SK-N-SH (cell line): ENCODE results near the gene FHL2.

Experiments used
- FOXJ3 ChIP-seq: sonication (generic); formaldehyde crosslinking; IDR thresholded peaks from 2 replicates; pipeline ENCODE4 v1.5.1; 2020; ENCODE audit warnings: mild to moderate bottlenecking, missing genetic modification reagents
- RCOR1 ChIP-seq: fragments of 150-350 bp; IDR thresholded peaks from 2 replicates; pipeline ENCODE4 v1.6.1; 2017; ENCODE audit warnings: antibody characterized with exemption, low read length
- RXRA ChIP-seq: IDR thresholded peaks from 2 replicates; pipeline ENCODE4 v1.4.0; 2012; ENCODE audit warnings: low read depth, mild to moderate bottlenecking, borderline replicate concordance
- TCF12 ChIP-seq: IDR thresholded peaks from 2 replicates; pipeline ENCODE4 v1.4.0; 2012

GRCh38 chr2:105371156-105371555 lies 27.7 kb downstream of the FHL2 start:
- TF ChIP-seq TCF12 (no peak), RCOR1 (no peak), RXRA (no peak), FOXJ3 (CRISPR knock-in tag) (no peak)
